ENCODE results near the gene COL18A1.
"Not testable (repeated sequence)": the region's sequence is repeated elsewhere in the genome, so short reads cannot be mapped to it uniquely, and the experiment has no call there.

COL18A1 gene

GRCh38 chr21:45492765-45493164, 87.8 kb downstream of the COL18A1 start:
- DNase-seq: no peak

- DNase-seq: no peak
Measured at GRCh38 chr21:45493401-45494001, 88.5 kb downstream of the COL18A1 start.

GRCh38 chr21:45494135-45494850, 89.3 kb downstream of the COL18A1 start:
- no peak for DNase-seq

GRCh38 chr21:45494851-45495680, 90.1 kb downstream of the COL18A1 start:
- DNase-seq: no peak

- no peak for DNase-seq
Measured at GRCh38 chr21:45496151-45496967, 91.4 kb downstream of the COL18A1 start.

GRCh38 chr21:45496968-45497845, 92.2 kb downstream of the COL18A1 start:
- DNase-seq: no peak

GRCh38 chr21:45497846-45498645, 93.1 kb downstream of the COL18A1 start:
- no peak for DNase-seq

GRCh38 chr21:45498646-45499000, 93.7 kb downstream of the COL18A1 start:
- no peak for DNase-seq

- DNase-seq: no peak
Measured at GRCh38 chr21:45499201-45499750, 94.3 kb downstream of the COL18A1 start.

- DNase-seq: no peak
Measured at GRCh38 chr21:45499970-45500577, 95.1 kb downstream of the COL18A1 start.

- DNase-seq: not testable (repeated sequence)
Measured at GRCh38 chr21:45501081-45502005, 96.4 kb downstream of the COL18A1 start.

GRCh38 chr21:45502006-45502345, 97.0 kb downstream of the COL18A1 start:
- DNase-seq: no peak

GRCh38 chr21:45502600-45502999, 97.6 kb downstream of the COL18A1 start:
- DNase-seq: no peak

GRCh38 chr21:45503226-45503625, 98.3 kb downstream of the COL18A1 start:
- not testable (repeated sequence) for DNase-seq

- DNase-seq: no peak
Measured at GRCh38 chr21:45504021-45504515, 99.1 kb downstream of the COL18A1 start.

- no peak for DNase-seq
Measured at GRCh38 chr21:45504516-45505415, 99.8 kb downstream of the COL18A1 start.

GRCh38 chr21:45505416-45506021, 100.6 kb downstream of the COL18A1 start:
- DNase-seq: no peak
